ENCODE measurements around the gene DENND1A. TPM values are rescaled to one million over a fixed set of nuclear protein-coding genes. Genes with fewer than 3 reads are reported as not detected.

The DENND1A gene
- total RNA-seq, 4 donors from 2014 or later, result 19.2 to 26.9 (median 24.0) TPM

- intact Hi-C loops (cut with DNase I), result no loop called here
- DNase-seq (ENCODE audit: extremely low spot score), result peak; percentile 34
- TF ChIP-seq, protein P1, sequence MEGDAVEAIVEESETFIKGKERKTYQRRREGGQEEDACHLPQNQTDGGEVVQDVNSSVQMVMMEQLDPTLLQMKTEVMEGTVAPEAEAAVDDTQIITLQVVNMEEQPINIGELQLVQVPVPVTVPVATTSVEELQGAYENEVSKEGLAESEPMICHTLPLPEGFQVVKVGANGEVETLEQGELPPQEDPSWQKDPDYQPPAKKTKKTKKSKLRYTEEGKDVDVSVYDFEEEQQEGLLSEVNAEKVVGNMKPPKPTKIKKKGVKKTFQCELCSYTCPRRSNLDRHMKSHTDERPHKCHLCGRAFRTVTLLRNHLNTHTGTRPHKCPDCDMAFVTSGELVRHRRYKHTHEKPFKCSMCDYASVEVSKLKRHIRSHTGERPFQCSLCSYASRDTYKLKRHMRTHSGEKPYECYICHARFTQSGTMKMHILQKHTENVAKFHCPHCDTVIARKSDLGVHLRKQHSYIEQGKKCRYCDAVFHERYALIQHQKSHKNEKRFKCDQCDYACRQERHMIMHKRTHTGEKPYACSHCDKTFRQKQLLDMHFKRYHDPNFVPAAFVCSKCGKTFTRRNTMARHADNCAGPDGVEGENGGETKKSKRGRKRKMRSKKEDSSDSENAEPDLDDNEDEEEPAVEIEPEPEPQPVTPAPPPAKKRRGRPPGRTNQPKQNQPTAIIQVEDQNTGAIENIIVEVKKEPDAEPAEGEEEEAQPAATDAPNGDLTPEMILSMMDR (IDR thresholded peaks at IDR 0.05), result no peak
- TF ChIP-seq POLR2A (IDR thresholded peaks at IDR 0.05; ENCODE audit: low read depth), result no peak
- no peak for TF ChIP-seq EP300 (IDR thresholded peaks at IDR 0.05)
- TF ChIP-seq POLR2AphosphoS5 (IDR thresholded peaks at IDR 0.05), result no peak
- Histone ChIP-seq H3K36me3 (peaks cover 0 to 10% (median 7%) of the 10 kb centered on the region in 4 donors), H3K9me3 (no peaks in the 10 kb centered on the region), H3K27ac (replicated peaks in 1 of 4) (no peak overlapping the region), H3K27me3 (no peaks in the 10 kb centered on the region), H3K4me1 (no peaks in the 10 kb centered on the region), H3K4me3 (no peak overlapping the region)
- 92% methylated on average over 5 of the region's 5 CpGs for WGBS
These were observed 379.1 kb downstream of the DENND1A start for GRCh38 chr9:123550797-123551196.

DNA sequence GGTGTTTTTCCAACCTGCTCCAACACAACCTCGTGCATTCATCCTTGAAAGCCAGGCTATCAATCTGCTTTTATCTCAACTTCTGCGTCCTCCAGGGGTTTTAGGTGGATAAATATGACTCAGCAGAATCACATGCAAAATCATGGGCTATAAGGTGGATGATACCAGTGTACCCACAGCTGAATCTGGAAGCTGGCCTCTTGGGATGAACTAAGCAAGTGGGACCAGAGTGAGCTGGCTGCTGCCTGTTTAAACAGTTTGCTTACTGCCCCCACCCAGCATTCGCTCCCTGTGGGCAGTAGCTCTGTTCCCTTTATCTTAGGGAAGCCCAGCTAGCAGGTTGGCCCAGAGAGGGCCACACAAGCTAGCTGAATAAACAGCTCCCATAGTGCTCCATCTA is 379.9 kb downstream of the DENND1A start:
- Histone ChIP-seq H3K36me3 (peaks cover 0 to 4% (median 2%) of the 10 kb centered on the region in 4 donors), H3K9me3 (no peaks in the 10 kb centered on the region), H3K27me3 (no peaks in the 10 kb centered on the region), H3K4me1 (no peaks in the 10 kb centered on the region), H3K27ac (replicated peaks in 1 of 4) (no peak overlapping the region), H3K4me3 (no peak overlapping the region)
- intact Hi-C loops (cut with DNase I), result no loop called here
- WGBS, result 82% methylated on average over 3 of the region's 3 CpGs
- peak; percentile 39 for DNase-seq (ENCODE audit: extremely low spot score)
- TF ChIP-seq POLR2A (IDR thresholded peaks at IDR 0.05; ENCODE audit: low read depth), result no peak
- no peak for TF ChIP-seq EP300 (IDR thresholded peaks at IDR 0.05)
- no peak for TF ChIP-seq POLR2AphosphoS5 (IDR thresholded peaks at IDR 0.05)
- TF ChIP-seq, protein P1 (IDR thresholded peaks at IDR 0.05), result no peak

DNA sequence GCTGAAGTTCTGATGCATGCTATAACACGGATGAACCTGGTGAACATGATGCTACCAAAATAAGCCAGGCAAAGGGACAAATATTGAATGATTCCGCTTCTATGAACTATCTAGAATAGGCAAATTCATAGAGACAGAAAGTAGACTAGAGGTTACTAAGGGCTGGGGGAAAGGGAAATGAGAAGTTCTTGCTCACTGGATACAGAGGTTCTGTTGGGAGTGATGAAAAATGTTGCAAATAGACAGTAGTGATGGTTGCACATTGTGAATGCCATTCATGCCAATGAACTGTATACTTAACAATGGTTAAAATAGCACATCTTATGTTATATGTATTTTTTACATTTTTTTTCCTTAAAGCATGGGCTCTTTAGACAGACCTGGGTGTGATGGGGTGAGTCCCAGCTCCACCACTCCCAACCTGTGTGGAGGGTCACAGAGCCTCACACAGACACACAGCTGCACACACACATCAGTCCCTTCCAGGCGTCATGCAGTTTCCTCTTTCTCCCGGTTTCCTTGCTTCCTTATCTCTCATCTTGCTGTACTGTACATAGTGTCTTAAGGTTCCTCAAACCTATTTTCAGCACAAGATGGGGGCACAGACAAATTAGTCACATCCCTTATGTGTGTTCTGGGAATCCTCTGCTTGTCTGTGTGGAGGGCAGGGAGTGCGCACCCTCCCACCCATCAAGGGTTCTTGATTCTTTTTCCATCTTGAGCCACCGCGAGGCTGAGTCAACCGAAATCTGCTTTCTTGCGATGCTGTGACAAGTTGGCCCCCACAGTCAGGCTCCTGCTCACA is 381.0 kb downstream of the DENND1A start:
- WGBS, result 81% methylated on average over 8 of the region's 9 CpGs
- Histone ChIP-seq H3K4me1 (no peaks in the 10 kb centered on the region), H3K4me3 (no peak overlapping the region), H3K36me3 (peaks cover 0 to 4% (median 2%) of the 10 kb centered on the region in 4 donors), H3K27me3 (no peaks in the 10 kb centered on the region), H3K9me3 (no peaks in the 10 kb centered on the region), H3K27ac (replicated peaks in 1 of 4) (no peak overlapping the region)
- DNase-seq (ENCODE audit: extremely low spot score), result peak; percentile 60
- TF ChIP-seq, protein P1 (IDR thresholded peaks at IDR 0.05), result no peak
- TF ChIP-seq POLR2A (IDR thresholded peaks at IDR 0.05; ENCODE audit: low read depth), result no peak
- intact Hi-C loops (cut with DNase I), result loop anchor here (10.0 kb wide), 1 partner anchor 96 kb away; no protein-coding TSS in a partner anchor

DNA sequence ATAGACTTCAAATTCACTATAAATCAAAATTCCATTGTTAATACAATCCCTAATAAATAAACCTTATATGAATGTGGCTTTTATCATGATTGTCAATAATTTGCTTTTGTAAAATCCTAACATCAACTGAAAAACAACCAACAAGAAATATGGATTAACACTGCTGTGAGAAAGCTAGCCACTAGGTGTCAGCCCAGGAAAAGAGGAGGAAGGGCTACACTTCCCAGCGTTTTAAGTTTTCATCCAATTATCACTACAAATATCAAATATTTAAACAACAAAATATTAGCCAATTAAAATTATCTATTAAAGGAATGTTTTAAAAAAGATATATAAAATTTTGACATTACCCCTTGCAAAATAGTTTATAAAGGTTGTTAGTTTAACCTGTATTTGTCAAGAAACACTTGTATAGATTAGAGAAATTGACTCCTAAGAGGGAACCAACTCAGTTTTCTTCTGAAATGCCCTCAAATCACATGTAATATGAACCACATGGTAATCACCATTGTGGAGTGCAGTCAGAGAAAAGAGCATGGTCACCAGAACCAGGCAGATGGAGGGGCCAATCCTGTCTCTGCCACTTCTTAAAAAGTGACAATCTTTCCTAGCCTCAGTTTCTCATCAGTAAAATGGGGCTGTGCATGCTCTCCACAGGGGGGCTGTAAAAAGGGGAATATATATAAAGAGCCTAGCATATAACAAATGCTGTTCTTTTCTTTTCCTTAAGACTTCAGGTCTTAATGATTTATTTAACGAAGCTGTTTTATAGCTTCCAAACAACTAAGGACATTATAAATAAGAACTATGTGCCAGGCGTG is 385.7 kb downstream of the DENND1A start:
- H3K36me3 ChIP-seq, result no peaks in the 10 kb centered on the region
- WGBS, result 62% methylated on average over 3 of the region's 3 CpGs
- H3K4me3 ChIP-seq, result no peak overlapping the region
- H3K27ac ChIP-seq (replicated peaks in 1 of 4), result no peak overlapping the region
- DNase-seq (ENCODE audit: extremely low spot score), result no peak
- H3K4me1 ChIP-seq, result peaks cover 7 to 21% (median 20%) of the 10 kb centered on the region in 4 donors
- no peaks in the 10 kb centered on the region for H3K27me3 ChIP-seq
- intact Hi-C loops (cut with DNase I), result loop anchor here (1.0 to 10.0 kb wide), 2 partner anchors 101 to 497 kb away; no protein-coding TSS in a partner anchor
- TF ChIP-seq, protein P1 (IDR thresholded peaks at IDR 0.05), result peak; percentile 73 to 76 (median 75)
- no peak for TF ChIP-seq POLR2A (IDR thresholded peaks at IDR 0.05; ENCODE audit: low read depth)
- no peaks in the 10 kb centered on the region for H3K9me3 ChIP-seq
